Superior temporal gyrus (tissue), 1 donor: ENCODE measurements around the gene LRRC63.

Experiments
- DNase-seq: peaks from one replicate; pipeline ENCODE4 v3.0.0-alpha.2; 2016; ENCODE audit errors: extremely low spot score

Gene LRRC63

DNA sequence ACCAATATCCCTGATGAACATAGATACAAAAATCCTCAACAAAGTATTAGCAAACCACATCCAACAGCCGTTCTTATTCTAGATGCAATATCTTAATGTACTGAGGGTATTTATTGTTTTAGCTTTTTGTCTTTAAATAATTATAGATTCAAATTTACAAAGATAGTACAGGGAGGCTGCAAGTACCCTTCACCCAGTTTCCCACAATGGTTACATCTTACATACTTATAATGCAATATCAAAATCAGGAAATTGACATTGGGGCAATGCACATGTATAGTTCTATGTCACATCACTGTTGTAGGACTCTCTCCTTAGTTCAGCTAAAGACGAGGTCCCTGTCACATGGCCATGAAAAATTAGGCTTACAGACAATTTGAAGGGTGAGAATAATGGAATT, 99.5 kb downstream of the LRRC63 start:
- DNase-seq, result no peak

DNA sequence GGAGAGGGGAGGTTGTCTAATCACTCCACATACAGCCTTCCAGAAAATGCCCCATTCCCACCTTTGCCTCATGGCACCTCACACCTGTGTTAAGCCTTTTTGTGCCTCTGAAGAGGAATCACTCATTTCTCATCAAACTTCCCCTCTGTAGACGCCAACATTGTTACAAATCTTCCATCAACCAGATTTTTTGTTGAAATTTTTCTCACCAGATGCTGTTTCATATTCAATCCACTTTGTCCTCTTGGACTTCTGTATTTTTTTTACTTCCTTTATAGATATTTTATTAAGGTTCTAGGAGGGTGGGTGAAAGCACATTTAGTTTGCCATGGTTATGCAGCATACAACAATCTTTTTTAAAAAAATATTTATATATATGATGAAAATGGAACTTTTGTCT, 101.3 kb downstream of the LRRC63 start:
- DNase-seq, result no peak

DNA sequence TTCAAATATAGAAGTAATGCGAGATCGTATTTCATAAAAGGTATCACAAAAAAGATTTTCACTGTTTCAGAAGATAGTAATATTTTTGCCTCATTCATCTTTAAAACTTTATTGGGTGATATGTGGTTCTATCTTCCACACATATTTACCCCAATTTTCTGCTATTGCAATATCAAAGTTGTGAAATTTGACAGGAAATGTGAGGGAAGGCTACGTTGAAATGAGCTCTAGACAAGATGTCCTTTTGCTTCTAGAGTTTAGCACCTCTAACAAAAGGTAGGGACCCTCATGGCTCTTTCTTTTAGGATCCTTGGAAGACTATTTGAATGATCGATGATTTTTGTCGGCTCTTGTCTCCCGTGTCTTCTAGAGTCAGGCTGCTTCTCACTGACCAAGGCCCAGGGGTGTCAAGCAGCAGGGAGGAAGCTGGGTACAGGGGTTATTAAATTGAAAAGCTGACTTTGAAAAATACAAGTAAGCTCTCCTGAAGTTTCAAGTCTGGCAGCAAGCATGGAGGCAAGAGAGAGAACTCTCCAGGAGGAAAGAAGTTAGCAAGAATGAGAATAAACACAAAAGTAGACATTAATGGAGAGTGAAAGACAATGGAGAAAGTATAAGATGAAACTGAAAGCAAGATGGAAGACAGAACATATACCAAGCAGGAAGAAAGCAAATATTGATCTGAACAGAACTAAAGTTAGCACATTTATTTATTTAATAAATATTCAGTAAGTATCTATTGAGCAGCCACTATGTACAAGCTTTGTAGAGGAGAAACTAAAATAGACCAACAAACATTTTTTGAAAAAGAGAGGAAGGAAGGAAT, 101.9 kb downstream of the LRRC63 start:
- DNase-seq, result no peak

DNA sequence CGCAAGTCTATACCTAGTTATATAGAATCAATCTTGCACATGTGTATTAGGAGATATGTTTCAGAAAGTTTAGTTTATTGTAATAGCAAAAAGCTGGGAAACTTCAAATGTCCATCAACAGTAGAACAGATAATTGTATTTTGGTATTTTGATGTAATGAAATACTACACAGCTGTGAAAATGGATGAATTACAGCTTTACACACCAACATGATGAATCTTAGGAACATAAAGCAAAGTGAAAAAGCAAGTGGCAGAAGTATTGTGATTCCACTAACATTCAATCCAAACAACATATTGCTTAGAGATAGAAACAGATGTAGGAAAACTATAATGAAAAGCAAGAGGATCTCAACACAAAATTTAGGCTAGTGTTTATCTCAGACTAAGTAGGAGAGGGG, 102.9 kb downstream of the LRRC63 start:
- no peak for DNase-seq

DNA sequence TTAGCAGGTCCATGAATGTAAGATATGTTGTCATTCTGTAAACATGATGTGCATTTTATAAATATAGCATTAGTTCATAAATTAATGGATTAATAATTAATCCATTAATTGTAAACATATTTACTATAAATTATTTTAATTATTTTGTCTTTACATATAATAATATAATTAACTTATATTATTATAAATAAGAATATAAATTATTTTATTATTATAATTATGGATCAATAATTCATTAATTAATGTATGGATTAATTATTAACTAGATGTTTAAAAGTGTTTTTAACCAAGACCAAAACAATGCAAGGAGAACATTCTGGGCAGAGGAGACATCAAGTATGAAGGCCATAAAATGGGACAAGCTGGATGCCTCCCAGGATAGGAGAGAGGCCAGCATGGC, 103.3 kb downstream of the LRRC63 start:
- no peak for DNase-seq

DNA sequence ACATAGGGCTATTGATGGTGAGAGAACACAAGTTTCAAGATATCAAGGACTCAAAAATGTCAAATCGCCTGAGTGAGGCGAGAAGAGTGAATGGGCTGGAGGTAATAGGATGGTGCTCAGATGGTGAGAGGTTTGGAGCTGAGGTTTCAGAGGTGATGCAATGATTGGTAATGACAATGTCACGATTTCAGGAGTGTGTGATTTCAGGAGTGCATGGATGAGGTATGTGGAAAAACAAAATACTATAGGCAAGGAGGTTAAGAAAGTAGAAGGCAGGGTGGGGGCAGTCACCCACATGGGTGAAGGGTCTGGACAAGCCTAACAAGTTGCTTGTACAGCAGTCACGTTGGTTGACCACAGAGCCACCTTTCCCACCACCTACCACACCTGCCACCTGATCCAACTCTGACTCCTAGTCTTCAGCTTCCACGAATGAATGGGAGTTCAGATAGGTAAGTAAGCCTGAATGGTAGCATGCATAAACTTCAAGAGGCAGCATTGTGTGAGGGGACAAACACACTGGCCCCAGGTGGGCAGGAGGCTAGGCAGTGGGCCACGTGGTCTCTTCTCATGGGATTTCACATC, 103.9 kb downstream of the LRRC63 start:
- DNase-seq, result no peak

DNA sequence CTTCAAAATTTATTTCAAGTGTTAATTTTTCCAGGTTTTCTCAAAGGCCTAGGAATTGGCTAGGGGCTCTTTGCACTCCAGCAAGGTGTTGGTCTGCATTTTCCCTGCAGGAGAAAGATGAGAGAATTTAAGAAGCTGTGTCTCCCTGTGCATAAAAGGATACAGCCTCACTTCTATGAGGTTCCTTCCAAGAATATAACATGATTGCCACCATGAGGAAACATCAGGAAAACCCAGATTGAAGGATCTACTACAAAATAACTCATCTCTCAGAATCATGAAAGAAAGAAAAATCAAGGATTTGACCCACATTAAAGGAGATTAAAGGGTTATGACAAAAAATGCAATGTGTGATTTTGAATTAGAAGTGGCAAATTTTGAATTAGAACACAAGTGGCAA, 105.4 kb downstream of the LRRC63 start:
- no peak for DNase-seq

DNA sequence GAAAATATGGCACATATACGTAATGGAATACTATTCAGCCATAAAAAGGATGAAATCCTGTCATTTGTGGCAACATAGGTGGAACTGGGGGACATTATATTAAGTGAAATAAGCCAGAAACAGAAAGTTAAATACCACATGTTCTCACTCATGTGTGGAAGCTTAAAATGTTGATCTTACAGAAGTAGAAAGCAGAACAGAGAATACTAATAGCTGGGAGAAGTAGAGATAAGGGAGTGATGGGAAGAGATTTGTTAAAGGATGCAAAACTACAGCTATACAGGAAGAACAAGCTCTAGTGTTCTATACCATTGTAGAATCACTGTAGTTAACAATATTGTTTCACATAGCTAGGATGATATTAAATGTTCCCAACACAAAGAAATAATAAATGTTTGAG, 107.3 kb downstream of the LRRC63 start:
- no peak for DNase-seq

DNA sequence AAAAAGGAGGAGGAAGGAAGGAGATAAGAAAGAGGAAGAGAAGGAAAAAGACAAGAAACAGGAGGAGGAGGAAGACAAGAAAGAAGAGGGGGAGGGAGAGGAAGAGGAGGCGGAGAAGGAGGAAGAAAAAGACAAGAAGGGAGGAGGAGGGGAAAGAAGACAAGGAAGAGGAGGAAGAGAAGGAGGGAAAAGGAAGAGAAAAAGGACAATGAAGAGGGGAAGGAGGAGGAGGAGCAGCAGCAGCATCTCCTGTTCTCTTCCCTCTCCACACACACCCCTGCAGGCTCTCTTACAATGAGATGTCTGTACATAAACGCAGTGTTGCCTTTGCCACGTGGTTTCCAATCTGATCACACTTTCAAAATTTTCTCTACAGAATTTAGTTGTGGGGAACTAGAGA, 108.7 kb downstream of the LRRC63 start:
- DNase-seq, result no peak

DNA sequence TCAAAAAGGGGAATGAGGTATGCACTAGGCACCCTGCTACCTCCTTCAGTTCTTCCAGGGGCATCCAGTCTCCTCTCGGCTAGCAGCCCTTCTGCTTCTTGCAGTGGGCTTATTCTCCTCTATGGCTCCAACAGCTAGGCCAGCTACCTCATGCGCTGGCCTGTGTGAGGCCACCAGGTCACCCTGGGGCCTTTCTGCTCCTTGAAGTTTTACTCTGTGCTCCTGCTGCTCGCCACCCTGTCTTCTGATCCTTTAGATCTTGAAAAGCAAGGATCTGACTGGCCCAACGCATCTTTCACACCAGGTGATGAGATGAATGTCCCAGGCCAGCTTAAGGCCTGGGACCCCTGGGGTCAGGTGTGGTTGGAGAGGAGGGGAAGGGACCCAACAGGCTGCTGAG, 109.1 kb downstream of the LRRC63 start:
- no peak for DNase-seq

DNA sequence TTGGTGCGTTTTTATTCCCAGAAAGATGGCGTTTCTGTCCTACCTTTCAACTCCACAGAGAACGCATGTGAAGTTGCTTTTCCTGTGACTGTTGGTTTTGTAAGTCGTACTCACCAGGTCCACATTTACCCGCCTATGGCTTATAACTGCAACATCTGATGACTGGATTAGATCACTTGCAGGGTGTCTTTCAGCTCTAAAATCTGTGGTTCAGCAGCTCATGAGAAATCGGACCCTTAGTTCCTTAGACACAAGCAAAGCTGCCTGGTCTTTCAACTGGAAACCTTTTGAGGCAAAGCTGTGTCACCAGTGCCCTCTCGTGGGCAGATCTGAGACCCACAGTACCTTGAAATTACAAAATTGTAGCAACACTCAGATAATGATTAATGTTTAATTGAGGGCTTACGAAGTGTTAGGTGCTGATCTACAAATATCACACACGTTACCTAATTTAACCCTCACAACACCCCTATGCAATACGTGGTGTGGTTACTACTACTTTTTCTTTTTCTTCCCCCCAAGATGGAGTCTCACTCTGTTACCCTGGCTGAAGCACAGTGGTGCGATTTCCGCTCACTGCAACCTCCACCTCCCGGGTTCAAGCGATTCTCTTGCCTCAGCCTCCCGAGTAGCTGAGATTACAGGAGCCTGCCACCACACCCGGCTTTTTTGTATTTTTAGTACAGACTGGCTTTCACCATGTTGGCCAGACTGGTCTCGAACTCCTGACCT, 109.9 kb downstream of the LRRC63 start:
- peak; percentile 85 for DNase-seq

DNA sequence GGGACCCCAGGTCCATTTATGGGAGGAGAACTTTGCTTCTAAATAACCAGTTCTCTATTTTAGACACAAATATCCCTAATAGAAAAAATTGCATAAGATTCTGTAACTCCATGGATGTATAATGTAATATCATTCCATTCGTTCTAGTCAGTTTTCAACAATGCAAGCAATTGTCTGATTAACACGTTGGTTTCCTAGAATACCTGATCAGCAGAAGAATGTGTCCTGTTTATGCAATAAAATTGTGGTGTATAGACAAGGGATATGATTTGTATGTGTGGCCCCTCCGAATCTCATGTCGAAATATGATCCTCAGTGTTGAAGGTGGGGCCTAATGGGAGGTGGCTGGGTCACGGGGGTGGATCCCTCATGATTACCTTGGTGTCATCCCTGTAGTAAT, 113.2 kb downstream of the LRRC63 start:
- DNase-seq, result no peak
